Activated naive CD4-positive, alpha-beta T cell treated with anti-CD3 and anti-CD28 coated beads, Interleukin-2, amount 50 U/mL, for 72 hours (primary cell): ENCODE results near the gene PLCB1. TPM values are rescaled to one million over a fixed set of nuclear protein-coding genes. Genes with fewer than 3 reads are reported as not detected.

Experiments
- ATAC-seq, 2 donors: fragments of 150-1000 bp; cut with Tn5 transposase; 2 replicates each; pipeline ENCODE4 v1.10.0; 2021; ENCODE audit warnings: mild to moderate bottlenecking in 2 of 2, moderate library complexity in 2 of 2
- DNase-seq, 2 donors: peaks; one replicate each; pipeline ENCODE4 v3.0.0; 2021 to 2022; ENCODE audit warnings: low spot score in 2 of 2
- H3K27ac Mint-ChIP-seq, 2 donors: one replicate each; pipeline ENCODE4 v1.8.0; 2022; ENCODE audit warnings: mild to moderate bottlenecking in 2 of 2, mixed read lengths in 2 of 2
- H3K36me3 Mint-ChIP-seq, 2 donors: one replicate each; pipeline ENCODE4 v1.8.0; 2022; ENCODE audit warnings: mixed read lengths in 2 of 2
- H3K9me3 Mint-ChIP-seq, 2 donors: one replicate each; pipeline ENCODE4 v1.8.0; 2022; ENCODE audit warnings: mixed read lengths in 2 of 2
- total RNA-seq, 2 donors: library from RNA; stranded (reverse); gene quantifications; one replicate each; pipeline ENCODE4 v1.2.3, GENCODE V29; 2022

PLCB1 gene
- total RNA-seq, 2 donors from 2014 or later = 0.56 to 2.1 TPM

GRCh38 chr20:8398263-8399051 is 266.4 kb downstream of the PLCB1 start:
- Mint-ChIP-seq H3K27ac (no peak overlapping the region), H3K36me3 (no peaks in the 10 kb centered on the region), H3K9me3 (no peaks in the 10 kb centered on the region)
- no peak for DNase-seq
- no peak for ATAC-seq

GRCh38 chr20:8399947-8400346 is 267.9 kb downstream of the PLCB1 start:
- no peak for DNase-seq
- no peak overlapping the region for H3K27ac Mint-ChIP-seq
- no peaks in the 10 kb centered on the region for H3K9me3 Mint-ChIP-seq
- peak; percentile 53 to 54 for ATAC-seq
- H3K36me3 Mint-ChIP-seq = no peaks in the 10 kb centered on the region

GRCh38 chr20:8400486-8400885 is 268.4 kb downstream of the PLCB1 start:
- H3K27ac Mint-ChIP-seq = no peak overlapping the region
- ATAC-seq = no peak
- DNase-seq = no peak
- no peaks in the 10 kb centered on the region for H3K36me3 Mint-ChIP-seq
- no peaks in the 10 kb centered on the region for H3K9me3 Mint-ChIP-seq

GRCh38 chr20:8401556-8401955 is 269.5 kb downstream of the PLCB1 start:
- DNase-seq = no peak
- H3K27ac Mint-ChIP-seq = no peak overlapping the region
- H3K36me3 Mint-ChIP-seq = no peaks in the 10 kb centered on the region
- ATAC-seq = no peak
- no peaks in the 10 kb centered on the region for H3K9me3 Mint-ChIP-seq

- ATAC-seq = no peak
- Mint-ChIP-seq H3K27ac (no peak overlapping the region), H3K9me3 (no peaks in the 10 kb centered on the region), H3K36me3 (no peaks in the 10 kb centered on the region)
- no peak for DNase-seq
Observed at GRCh38 chr20:8402798-8403197, 270.7 kb downstream of the PLCB1 start.

- H3K9me3 Mint-ChIP-seq = no peaks in the 10 kb centered on the region
- DNase-seq (no peak), ATAC-seq (no peak)
- no peaks in the 10 kb centered on the region for H3K36me3 Mint-ChIP-seq
- no peak overlapping the region for H3K27ac Mint-ChIP-seq
Observed at GRCh38 chr20:8404912-8405635, 273.0 kb downstream of the PLCB1 start.

- DNase-seq = no peak
- Mint-ChIP-seq H3K36me3 (no peaks in the 10 kb centered on the region), H3K27ac (no peak overlapping the region), H3K9me3 (no peaks in the 10 kb centered on the region)
- no peak for ATAC-seq
Observed at GRCh38 chr20:8406391-8406790, 274.3 kb downstream of the PLCB1 start.

- ATAC-seq (no peak), DNase-seq (no peak)
- Mint-ChIP-seq H3K27ac (no peak overlapping the region), H3K36me3 (no peaks in the 10 kb centered on the region), H3K9me3 (no peaks in the 10 kb centered on the region)
Observed at GRCh38 chr20:8408587-8409307, 276.7 kb downstream of the PLCB1 start.

GRCh38 chr20:8413691-8414090 is 281.6 kb downstream of the PLCB1 start:
- ATAC-seq (no peak), DNase-seq (no peak)
- Mint-ChIP-seq H3K9me3 (no peaks in the 10 kb centered on the region), H3K27ac (no peak overlapping the region), H3K36me3 (no peaks in the 10 kb centered on the region)

GRCh38 chr20:8414586-8415274 is 282.7 kb downstream of the PLCB1 start:
- Mint-ChIP-seq H3K9me3 (no peaks in the 10 kb centered on the region), H3K36me3 (no peaks in the 10 kb centered on the region), H3K27ac (no peak overlapping the region)
- DNase-seq (no peak), ATAC-seq (no peak)

- no peak for ATAC-seq
- H3K9me3 Mint-ChIP-seq = no peaks in the 10 kb centered on the region
- no peak for DNase-seq
- H3K27ac Mint-ChIP-seq = no peak overlapping the region
- H3K36me3 Mint-ChIP-seq = no peaks in the 10 kb centered on the region
Observed at GRCh38 chr20:8421981-8422380, 289.9 kb downstream of the PLCB1 start.

GRCh38 chr20:8423482-8423881 is 291.4 kb downstream of the PLCB1 start:
- ATAC-seq = no peak
- H3K27ac Mint-ChIP-seq = no peak overlapping the region
- no peaks in the 10 kb centered on the region for H3K9me3 Mint-ChIP-seq
- no peak for DNase-seq
- H3K36me3 Mint-ChIP-seq = no peaks in the 10 kb centered on the region

GRCh38 chr20:8424010-8424409 is 291.9 kb downstream of the PLCB1 start:
- ATAC-seq (no peak), DNase-seq (no peak)
- Mint-ChIP-seq H3K27ac (no peak overlapping the region), H3K36me3 (no peaks in the 10 kb centered on the region), H3K9me3 (no peaks in the 10 kb centered on the region)

- no peak for DNase-seq
- H3K36me3 Mint-ChIP-seq = no peaks in the 10 kb centered on the region
- H3K27ac Mint-ChIP-seq = no peak overlapping the region
- ATAC-seq = no peak
- no peaks in the 10 kb centered on the region for H3K9me3 Mint-ChIP-seq
Observed at GRCh38 chr20:8425016-8425415, 292.9 kb downstream of the PLCB1 start.

GRCh38 chr20:8425802-8426201 is 293.7 kb downstream of the PLCB1 start:
- no peaks in the 10 kb centered on the region for H3K9me3 Mint-ChIP-seq
- DNase-seq = no peak
- no peaks in the 10 kb centered on the region for H3K36me3 Mint-ChIP-seq
- H3K27ac Mint-ChIP-seq = no peak overlapping the region
- no peak for ATAC-seq

GRCh38 chr20:8427419-8428040 is 295.5 kb downstream of the PLCB1 start:
- ATAC-seq = no peak
- no peak for DNase-seq
- H3K36me3 Mint-ChIP-seq = no peaks in the 10 kb centered on the region
- no peak overlapping the region for H3K27ac Mint-ChIP-seq
- H3K9me3 Mint-ChIP-seq = no peaks in the 10 kb centered on the region
